PFSK-1 (cell line): ENCODE measurements around the gene LPCAT4.

Experiments used
- REST ChIP-seq, 2 experiments: IDR thresholded peaks; 2 replicates each; pipeline versions ENCODE4 v1.6.1 to v1.8.0; 2011 to 2012; ENCODE audit warnings: low read depth in 2 of 2, low read length in 2 of 2, control low read depth in 1 of 2, inconsistent platforms in 1 of 2, mild to moderate bottlenecking in 1 of 2, moderate library complexity in 1 of 2; ENCODE audit not compliant: insufficient read depth in 1 of 2
- SIN3A ChIP-seq: IDR thresholded peaks from 2 replicates; pipeline ENCODE4 v1.6.1; 2012; ENCODE audit warnings: mild to moderate bottlenecking, low read length, moderate library complexity, borderline replicate concordance; ENCODE audit not compliant: insufficient read depth

GRCh38 chr15:34324933-34325332, 42.1 kb downstream of the LPCAT4 start:
- TF ChIP-seq REST (IDR thresholded peaks at IDR 0.05; ENCODE audit: insufficient read depth in 1 of 2, low read depth in 2 of 2, low read length in 2 of 2) (no peak), SIN3A (no peak)
